Measurements from ENCODE around the gene TMIGD2. TPM values are rescaled to one million over a fixed set of nuclear protein-coding genes. Genes with fewer than 3 reads are reported as not detected.

Gene TMIGD2, protein sequence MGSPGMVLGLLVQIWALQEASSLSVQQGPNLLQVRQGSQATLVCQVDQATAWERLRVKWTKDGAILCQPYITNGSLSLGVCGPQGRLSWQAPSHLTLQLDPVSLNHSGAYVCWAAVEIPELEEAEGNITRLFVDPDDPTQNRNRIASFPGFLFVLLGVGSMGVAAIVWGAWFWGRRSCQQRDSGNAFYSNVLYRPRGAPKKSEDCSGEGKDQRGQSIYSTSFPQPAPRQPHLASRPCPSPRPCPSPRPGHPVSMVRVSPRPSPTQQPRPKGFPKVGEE
- not detected in 2 replicates for polyA plus RNA-seq

DNA sequence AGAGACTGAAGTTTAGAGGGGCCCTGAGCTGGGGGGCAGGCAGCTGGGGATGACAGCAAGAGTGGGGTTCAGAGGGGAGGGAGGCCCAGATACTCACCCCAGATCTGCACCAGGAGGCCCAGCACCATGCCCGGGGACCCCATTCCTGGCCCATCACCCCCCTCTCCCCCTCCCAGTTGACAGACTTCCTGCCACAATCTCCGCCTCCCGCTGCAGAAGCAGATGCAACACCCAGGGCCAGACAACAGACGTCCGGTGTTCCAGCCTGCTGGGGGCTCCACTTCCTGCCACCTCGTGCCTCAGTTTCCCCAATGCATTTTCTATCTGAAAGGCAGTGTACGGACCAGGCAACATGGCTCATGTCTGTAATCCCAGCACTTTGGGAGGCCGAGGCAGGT lies at the start of gene TMIGD2:
TSS of gene TMIGD2 (minus strand) at position 147 of the 398 bp plus-strand sequence. CDS start at position 143, 4 bp downstream.

DNA sequence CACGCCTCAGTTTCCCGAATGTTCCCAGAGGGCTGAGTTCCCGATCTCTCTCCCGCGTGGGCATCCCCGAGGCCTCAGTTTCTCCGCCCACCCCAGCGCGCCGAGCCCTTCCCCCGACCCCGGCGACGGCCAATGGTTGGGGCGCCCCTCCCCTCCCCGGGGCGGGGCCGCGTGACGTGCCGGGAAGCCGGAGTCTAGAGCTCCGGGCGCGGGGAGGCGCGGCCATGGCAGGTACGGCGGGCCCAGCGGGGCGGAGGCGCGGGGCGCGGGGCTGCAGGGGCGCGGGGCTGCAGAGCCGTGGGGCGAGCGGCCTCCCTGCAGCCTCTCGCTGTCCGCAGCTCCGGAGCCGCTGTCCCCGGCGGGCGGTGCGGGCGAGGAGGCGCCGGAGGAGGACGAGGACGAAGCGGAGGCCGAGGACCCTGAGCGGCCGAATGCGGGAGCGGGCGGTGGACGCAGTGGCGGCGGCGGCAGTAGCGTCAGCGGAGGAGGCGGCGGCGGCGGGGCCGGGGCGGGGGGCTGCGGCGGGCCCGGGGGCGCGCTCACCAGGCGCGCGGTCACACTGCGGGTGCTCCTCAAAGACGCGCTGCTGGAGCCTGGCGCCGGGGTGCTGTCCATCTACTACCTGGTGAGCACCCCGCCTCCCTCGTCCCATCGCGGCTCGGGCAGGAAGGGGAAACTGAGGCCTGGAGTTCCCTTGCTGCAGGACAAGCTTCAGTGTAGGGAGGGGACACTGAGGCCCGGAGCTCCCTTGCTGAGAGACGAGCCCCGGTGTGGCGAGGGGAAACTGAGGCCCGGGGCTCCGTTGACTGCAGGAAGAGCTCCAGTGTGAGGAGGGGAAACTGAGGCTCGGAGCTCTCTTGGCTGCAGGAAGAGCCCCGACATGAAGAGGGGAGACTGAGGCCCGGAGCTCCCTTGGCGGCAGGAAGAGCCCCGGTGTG lies 41.5 kb upstream of the TMIGD2 start, which contains the start of gene MPND:
TSS of gene MPND (plus strand) at position 193 of the 938 bp plus-strand sequence. CDS start at position 225, 32 bp downstream.

DNA sequence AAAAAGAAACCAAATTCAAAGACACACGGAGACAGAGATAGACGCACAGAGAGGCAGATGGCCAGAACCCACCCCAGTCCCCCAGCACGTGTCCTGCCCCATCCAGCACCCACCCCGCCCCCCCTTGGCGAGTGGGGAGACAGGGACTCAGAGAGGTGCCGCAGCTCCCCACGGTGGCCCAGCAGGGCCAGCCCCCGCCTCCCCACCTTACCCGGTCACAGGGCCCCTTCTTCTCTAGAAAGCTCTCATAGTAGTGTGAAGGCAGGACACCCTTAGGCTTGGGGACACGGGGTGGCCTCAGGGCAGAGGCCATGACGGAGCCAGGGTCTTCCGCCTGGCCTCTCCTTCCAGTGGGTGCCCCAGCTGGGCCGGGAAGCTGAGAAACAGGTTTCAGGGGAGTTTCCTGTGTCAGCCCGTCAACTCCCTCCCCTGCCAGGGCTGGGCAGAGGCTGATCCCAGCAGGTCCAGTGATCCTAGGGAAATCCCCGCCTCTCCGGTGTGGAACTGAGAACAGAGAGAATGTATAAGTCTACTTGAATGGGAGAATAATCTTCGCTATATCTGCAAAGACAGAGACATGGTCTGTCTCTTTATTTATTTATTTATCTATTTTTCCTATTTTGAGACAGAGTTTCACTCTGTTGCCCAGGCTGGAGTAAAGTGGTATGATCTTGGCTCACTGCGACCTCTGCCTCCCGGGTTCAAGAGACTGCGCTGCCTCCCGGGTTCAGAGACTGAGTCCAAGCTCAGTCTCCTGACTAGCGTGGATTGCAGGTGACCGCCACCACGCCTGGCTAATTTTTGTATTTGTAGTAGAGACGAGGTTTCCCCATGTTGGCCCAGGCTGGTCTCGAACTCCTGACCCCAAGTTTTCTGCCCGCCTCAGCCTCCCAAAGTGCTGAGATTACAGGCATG lies 36.5 kb upstream of the TMIGD2 start, which contains the start of gene STAP2:
TSS of gene STAP2 (minus strand) at position 387 of the 915 bp plus-strand sequence. CDS start at position 313, 74 bp downstream.

DNA sequence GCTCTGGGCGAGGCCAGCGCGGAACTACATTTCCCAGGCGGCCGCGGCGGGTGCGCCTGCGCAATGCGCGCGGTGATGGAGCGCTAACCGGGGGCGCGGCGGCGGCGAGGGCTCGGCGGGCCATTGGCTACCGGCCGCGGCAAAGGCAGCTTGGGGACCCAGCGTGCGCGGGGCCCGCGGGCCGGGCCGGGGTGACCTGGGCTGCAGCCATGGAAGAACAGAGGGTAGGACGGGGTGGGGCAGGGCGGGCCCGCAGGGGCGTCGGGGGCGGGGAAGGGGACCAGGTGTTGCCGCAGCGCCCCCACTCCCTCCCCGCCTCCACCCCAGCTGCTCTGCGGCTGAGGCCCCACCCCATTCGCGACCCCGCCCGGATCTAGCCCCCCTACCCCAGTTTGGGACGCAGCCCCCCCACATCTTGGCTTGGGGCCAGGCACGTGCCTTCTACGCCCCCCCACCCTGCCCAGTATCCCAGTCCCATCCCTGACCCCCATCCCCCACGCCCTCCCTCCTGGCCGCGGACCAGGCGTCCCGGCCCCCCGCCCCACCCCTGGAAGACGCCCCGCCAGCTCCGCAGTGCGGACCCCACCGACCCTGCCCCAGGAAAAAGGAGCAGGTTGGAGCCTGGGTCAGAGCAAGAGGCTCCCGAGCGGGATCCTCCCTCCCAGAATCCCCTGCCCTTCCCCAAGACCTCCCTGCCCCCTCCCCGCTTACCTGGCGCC lies 2.5 kb upstream of the TMIGD2 start, which contains the start of gene FSD1:
TSS of gene FSD1 (plus strand) at position 61 of the 719 bp plus-strand sequence. CDS start at position 210, 149 bp downstream.

DNA sequence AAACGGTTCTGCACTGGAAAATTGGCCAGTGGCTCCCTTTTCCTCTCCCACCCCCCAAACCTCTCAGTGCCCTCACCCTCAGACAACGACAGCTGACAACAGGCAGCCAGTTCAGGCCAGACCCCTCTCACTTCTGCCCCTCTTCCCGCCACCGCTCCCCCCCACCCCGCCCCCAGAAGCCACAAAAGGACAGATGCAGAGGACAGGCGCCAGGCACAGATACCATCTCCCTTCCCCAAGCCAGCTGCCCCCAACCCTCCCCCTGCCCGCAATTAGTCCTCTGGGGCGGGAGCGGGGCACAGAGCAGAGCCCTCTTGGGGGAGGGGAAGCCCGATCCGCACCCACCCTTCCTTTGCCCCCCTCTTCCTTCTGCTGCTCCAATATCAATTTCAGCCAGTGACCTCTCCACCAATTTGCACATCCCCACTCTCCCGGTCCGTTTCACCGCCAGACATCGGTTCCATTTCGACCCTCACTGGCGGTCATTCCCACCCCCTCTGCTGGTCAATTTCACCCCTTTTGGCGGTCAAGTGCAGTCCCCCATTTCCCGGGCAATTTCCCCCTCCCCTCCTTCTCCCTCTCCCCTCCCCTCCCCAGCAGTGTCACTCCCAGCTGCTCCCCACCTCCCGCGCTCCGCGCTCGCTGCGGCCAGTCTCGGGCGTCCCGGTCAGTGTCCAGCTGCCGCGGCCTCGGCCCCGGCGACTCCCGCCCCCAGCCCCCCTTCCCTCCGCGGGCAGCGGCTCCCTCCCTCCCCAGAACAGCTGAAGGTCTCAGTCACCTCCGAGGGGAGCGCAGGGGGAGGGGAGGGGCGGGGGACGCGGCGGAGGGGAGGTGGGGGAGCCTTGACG lies 23.5 kb downstream of the TMIGD2 start, which contains the start of gene SHD:
TSS of gene SHD (plus strand) at position 848 of the 848 bp plus-strand sequence. CDS start 798 bp downstream, outside the sequence.

DNA sequence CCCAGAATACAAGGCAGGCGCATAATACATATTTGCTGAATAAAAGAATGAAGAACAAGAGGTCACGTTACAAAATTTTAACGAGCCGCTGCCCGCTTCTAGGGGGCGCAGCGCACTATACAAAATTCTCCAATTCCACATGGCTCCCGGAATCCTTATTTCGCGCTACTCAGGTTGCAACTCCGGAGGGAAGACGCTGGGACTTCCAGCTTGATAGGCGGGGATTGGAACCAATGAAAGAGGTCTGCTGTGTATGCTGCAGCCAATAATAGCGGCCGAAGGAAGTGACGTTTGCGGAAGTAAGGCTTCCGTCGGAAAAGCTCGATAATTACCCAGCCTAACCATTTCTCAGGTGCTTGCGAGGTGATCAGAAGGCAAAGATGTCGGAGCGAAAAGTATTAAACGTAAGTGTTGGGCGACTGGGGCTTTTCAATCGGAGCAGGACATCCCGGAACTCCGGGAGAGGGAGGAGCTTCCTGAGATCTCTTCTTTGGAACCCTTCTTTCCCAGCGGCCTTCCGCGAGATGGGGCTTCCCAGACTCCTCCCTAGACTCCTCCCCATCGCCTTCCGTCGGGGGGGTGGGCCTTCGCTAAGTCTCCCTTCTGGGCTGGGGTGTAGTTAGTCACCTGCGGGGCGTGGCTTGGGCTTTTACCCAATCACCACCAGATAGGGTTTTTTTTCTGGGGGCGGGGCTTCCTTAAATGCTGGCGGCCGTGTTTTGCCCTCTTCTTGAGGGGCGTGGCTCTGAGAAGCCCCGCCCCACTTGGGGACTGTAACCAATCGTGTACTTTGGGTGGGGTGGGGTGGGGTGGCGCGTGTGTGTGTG lies 55.2 kb downstream of the TMIGD2 start, which contains the start of gene YJU2:
TSS of gene YJU2 (plus strand) at position 314 of the 827 bp plus-strand sequence. CDS start at position 381, 67 bp downstream.

Other genes with a start within 250 kb of the TMIGD2 start
- 1.5 TPM in 2 replicates for gene ZBTB7A, start 235.5 kb downstream of the TMIGD2 start, polyA plus RNA-seq
- 7.0 and 11.9 TPM in 2 replicates for gene MAP2K2, start 178.3 kb downstream of the TMIGD2 start, polyA plus RNA-seq
- not detected in 2 replicates for gene CREB3L3, start 148.8 kb downstream of the TMIGD2 start, polyA plus RNA-seq
- gene SIRT6, start 119.8 kb downstream of the TMIGD2 start, polyA plus RNA-seq, result 3.3 TPM in 1 of 2 replicates, not detected in the other
- 0.25 and 1.1 TPM in 2 replicates for gene ANKRD24, start 119.7 kb downstream of the TMIGD2 start, polyA plus RNA-seq
- not detected in 2 replicates for gene EBI3, start 72.9 kb downstream of the TMIGD2 start, polyA plus RNA-seq
- 0.62 and 2.3 TPM in 2 replicates for gene YJU2, start 55.3 kb downstream of the TMIGD2 start, polyA plus RNA-seq
- gene SHD, start 23.1 kb downstream of the TMIGD2 start, polyA plus RNA-seq, result 12.3 TPM in 1 of 2 replicates, not detected in the other
- 4.8 and 7.1 TPM in 2 replicates for gene FSD1, start 2.2 kb upstream of the TMIGD2 start, polyA plus RNA-seq
- gene STAP2, start 36.4 kb upstream of the TMIGD2 start, polyA plus RNA-seq, result 2.9 TPM in 1 of 2 replicates, not detected in the other
- 2.7 and 4.7 TPM in 2 replicates for gene MPND, start 41.2 kb upstream of the TMIGD2 start, polyA plus RNA-seq
- gene SH3GL1, start 98.2 kb upstream of the TMIGD2 start, polyA plus RNA-seq, result 1.6 and 2.8 TPM in 2 replicates
- 0.75 and 2.4 TPM in 2 replicates for gene CHAF1A, start 100.3 kb upstream of the TMIGD2 start, polyA plus RNA-seq
- 12.1 and 14.0 TPM in 2 replicates for gene UBXN6, start 155.4 kb upstream of the TMIGD2 start, polyA plus RNA-seq
- gene HDGFL2, start 169.9 kb upstream of the TMIGD2 start, polyA plus RNA-seq, result 1.7 and 3.8 TPM in 2 replicates
- not detected in 2 replicates for gene PLIN4, start 216.1 kb upstream of the TMIGD2 start, polyA plus RNA-seq
- 0.75 and 0.87 TPM in 2 replicates for gene PLIN5, start 232.8 kb upstream of the TMIGD2 start, polyA plus RNA-seq
- not detected in 2 replicates for gene LRG1, start 237.6 kb upstream of the TMIGD2 start, polyA plus RNA-seq

Data from Purkinje cell (primary cell).